22Rv1 (cell line): ENCODE measurements around the gene LRPAP1.

Source experiments
- ZFX ChIP-seq: fragments of 450-650 bp; IDR thresholded peaks from 2 replicates; pipeline ENCODE4 v1.6.1; 2017; ENCODE audit warnings: antibody characterized with exemption, borderline replicate concordance
- TF ChIP-seq, protein P1 (sequence below): fragments of 450-650 bp; IDR thresholded peaks from 2 replicates; pipeline ENCODE4 v1.5.1; 2017; ENCODE audit warnings: mild to moderate bottlenecking

DNA sequence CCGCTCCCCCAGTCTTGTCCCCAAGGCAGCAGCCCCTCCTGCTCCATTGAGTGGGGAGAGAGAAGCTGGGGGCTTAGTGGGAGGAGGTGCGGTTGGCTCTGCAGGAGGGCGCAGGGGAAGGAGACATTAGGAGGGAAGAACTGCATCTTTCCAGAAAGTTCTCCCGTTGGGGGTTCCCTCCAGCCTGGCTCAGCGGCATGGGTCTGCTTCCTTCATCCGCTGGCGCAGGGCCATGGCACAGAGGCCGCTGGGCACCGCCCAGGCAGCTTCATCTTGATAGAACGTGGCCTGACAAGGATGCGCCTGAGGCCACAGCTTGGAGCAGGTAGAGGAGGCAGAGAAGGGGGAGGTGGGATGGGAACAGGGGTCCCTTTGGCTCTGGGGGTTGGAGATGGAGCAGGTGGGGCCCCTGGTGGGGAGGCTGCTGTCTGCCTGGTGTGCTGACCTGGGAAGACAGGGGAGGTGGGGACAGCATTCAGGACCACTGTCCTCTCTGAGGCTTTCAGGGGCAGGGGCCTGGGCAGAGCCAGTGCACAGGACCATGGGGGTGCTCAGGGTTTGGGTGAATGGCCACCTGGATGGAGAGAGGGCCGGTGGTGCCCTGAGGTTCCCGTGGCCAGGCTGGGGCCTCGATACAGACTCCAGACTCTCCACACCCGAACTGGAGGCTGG lies 57.0 kb downstream of the LRPAP1 start:
- TF ChIP-seq, protein P1, sequence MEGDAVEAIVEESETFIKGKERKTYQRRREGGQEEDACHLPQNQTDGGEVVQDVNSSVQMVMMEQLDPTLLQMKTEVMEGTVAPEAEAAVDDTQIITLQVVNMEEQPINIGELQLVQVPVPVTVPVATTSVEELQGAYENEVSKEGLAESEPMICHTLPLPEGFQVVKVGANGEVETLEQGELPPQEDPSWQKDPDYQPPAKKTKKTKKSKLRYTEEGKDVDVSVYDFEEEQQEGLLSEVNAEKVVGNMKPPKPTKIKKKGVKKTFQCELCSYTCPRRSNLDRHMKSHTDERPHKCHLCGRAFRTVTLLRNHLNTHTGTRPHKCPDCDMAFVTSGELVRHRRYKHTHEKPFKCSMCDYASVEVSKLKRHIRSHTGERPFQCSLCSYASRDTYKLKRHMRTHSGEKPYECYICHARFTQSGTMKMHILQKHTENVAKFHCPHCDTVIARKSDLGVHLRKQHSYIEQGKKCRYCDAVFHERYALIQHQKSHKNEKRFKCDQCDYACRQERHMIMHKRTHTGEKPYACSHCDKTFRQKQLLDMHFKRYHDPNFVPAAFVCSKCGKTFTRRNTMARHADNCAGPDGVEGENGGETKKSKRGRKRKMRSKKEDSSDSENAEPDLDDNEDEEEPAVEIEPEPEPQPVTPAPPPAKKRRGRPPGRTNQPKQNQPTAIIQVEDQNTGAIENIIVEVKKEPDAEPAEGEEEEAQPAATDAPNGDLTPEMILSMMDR: no peak
- TF ChIP-seq ZFX: no peak
